Upper lobe of right lung (tissue), 1 donor: ENCODE results near the gene APOL4. TPM values are rescaled to one million over a fixed set of nuclear protein-coding genes. Genes with fewer than 3 reads are reported as not detected.
"Not testable (repeated sequence)": the region's sequence is repeated elsewhere in the genome, so short reads cannot be mapped to it uniquely, and the experiment has no call there.

Experiments
- ATAC-seq: fragments of 200-7000 bp; cut with Tn5 transposase; one replicate; pipeline ENCODE4 v1.9.1; 2020; ENCODE audit warnings: mild to moderate bottlenecking, moderate library complexity
- DNase-seq: peaks from one replicate; pipeline ENCODE4 v3.0.0-alpha.2; 2020
- H3K27ac ChIP-seq: fragments of 200-600 bp; one replicate; pipeline ENCODE4 v1.8.0; 2022
- H3K27me3 ChIP-seq: fragments of 200-600 bp; one replicate; pipeline ENCODE4 v1.8.0; 2022; ENCODE audit warnings: mild to moderate bottlenecking
- H3K36me3 ChIP-seq: fragments of 200-600 bp; one replicate; pipeline ENCODE4 v1.8.0; 2022
- H3K4me1 ChIP-seq: fragments of 200-600 bp; one replicate; pipeline ENCODE4 v1.8.0; 2022
- H3K4me3 ChIP-seq: fragments of 200-600 bp; one replicate; pipeline ENCODE4 v1.8.0; 2022; ENCODE audit warnings: mild to moderate bottlenecking
- H3K9me3 ChIP-seq: fragments of 200-600 bp; one replicate; pipeline ENCODE4 v1.8.0; 2022
- intact Hi-C: fragments of 100-400 bp; cut with DNase I; formaldehyde crosslinking; loops from one replicate; pipeline ENCODE4 v1.11.0; 2022
- long read RNA-seq: library from polyadenylated mRNA; unstranded; transcript quantifications from one replicate; pipeline ENCODE4 v2.0.0, GENCODE V29; 2021
- total RNA-seq: library from RNA; stranded (reverse); fragmentation: NEBNext Ultra II Directional; extraction: Animal tissue kit (Norgen Biotek cat#: 25700); gene quantifications from one replicate; pipeline ENCODE4 v1.2.1, GENCODE V29; 2021
- TF ChIP-seq, protein P1 (sequence below): fragments of 200-600 bp; IDR thresholded peaks from one replicate; pipeline ENCODE4 v1.8.0; 2022; ENCODE audit warnings: antibody characterized with exemption
- donor health status: DM: no; HTN: yes; CAD: no; lungs with severe emphysema.

The APOL4 gene
- 14.3 TPM for total RNA-seq
- long read RNA-seq, partial matches to known transcripts = 22 of 26 reads
- long read RNA-seq, other reads (novel, unspliced or antisense) = 4 of 26 reads

DNA sequence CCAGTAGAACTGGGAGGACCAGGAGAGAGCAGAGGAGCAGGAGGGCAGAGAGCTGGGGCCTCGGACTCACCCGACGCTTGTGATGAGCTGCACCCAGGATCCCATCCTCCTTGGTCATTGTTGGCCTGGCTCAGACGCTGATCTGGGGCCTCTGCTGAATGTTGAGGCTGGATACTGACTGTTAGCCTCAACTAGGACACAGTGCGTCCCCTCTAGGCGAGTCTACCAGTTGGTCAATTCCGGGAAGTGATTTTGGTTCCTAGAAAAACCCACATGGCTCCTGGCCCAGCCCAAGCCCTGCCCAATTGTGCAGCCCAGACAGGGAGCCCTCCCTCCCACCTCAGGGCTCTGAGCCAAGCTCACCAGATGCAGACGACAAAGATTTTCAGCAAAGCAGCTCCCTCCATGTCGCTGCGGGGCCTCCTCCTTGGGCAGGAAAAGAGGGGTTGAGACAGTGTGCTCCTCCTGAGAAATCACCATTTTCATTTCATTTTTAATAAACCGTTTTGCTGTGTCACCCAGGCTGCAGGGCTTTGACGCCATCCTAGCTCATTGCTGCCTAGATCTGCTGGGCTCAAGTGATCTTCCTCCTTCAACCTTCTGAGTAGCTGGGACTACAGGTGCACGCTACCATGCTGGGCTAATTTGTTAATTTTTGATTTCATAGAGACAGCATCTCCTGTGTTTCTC lies at the start of gene APOL4:
TSS of gene APOL4 (minus strand) at position 180 of the 690 bp plus-strand sequence. CDS start at position 105, 75 bp downstream.
- H3K4me3 ChIP-seq = peak within 1 kb of the TSS; percentile 36

DNA sequence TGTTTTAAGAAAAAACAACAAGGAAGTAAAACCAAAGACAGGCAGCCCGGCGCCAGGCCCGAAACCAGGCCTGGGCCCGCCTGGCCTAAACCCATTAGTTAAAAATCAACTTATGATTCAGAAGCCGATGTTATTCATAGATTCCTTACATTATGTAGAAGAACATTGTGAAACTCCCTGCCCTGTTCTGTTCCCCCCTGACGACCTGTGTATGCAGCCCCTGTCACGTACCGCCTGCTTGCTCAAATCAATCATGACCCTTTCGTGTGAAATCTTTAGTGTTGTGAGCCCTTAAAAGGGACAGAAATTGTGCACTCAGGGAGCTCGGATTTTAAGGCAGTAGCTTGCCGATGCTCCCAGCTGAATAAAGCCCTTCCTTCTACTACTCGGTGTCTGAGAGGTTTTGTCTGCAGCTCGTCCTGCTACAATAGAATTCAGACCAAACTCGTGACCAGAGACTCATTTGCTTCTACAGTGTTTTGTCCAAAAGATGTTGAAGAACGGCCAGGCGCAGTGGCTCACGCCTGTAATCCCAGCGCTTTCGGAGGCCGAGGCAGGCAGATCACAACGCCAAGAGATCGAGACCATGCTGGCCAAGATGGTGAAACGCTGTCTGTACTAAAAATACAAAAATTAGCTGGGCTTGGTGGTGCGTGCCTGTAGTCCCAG lies 48.8 kb upstream of the APOL4 start:
- peaks cover 26% of the 10 kb centered on the region for H3K4me1 ChIP-seq
- H3K9me3 ChIP-seq, H3K27ac ChIP-seq, DNase-seq, intact Hi-C loops, H3K36me3 ChIP-seq, ATAC-seq, H3K27me3 ChIP-seq, H3K4me3 ChIP-seq: not testable (repeated sequence)

More for the DNA sequence above, at the start of gene APOL4:
- TF ChIP-seq, protein P1, sequence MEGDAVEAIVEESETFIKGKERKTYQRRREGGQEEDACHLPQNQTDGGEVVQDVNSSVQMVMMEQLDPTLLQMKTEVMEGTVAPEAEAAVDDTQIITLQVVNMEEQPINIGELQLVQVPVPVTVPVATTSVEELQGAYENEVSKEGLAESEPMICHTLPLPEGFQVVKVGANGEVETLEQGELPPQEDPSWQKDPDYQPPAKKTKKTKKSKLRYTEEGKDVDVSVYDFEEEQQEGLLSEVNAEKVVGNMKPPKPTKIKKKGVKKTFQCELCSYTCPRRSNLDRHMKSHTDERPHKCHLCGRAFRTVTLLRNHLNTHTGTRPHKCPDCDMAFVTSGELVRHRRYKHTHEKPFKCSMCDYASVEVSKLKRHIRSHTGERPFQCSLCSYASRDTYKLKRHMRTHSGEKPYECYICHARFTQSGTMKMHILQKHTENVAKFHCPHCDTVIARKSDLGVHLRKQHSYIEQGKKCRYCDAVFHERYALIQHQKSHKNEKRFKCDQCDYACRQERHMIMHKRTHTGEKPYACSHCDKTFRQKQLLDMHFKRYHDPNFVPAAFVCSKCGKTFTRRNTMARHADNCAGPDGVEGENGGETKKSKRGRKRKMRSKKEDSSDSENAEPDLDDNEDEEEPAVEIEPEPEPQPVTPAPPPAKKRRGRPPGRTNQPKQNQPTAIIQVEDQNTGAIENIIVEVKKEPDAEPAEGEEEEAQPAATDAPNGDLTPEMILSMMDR = no peak
- Histone ChIP-seq H3K27ac (peak within 1 kb of the TSS; percentile 60), H3K27me3 (no peaks in the 10 kb centered on the region), H3K36me3 (no peaks in the 10 kb centered on the region), H3K4me1 (peaks cover 27% of the 10 kb centered on the region), H3K9me3 (no peaks in the 10 kb centered on the region)
- intact Hi-C loops = no loop called here
- ATAC-seq = peak; percentile 85
- DNase-seq = peak; percentile 81

GRCh38 chr22:36249160-36249559 lies 47.6 kb upstream of the APOL4 start:
- H3K27me3 ChIP-seq = no peaks in the 10 kb centered on the region
- H3K4me3 ChIP-seq = no peak overlapping the region
- no peak overlapping the region for H3K27ac ChIP-seq
- ATAC-seq = no peak
- TF ChIP-seq, protein P1 = no peak
- no peaks in the 10 kb centered on the region for H3K36me3 ChIP-seq
- H3K4me1 ChIP-seq = peaks cover 14% of the 10 kb centered on the region
- no peak for DNase-seq
- no peaks in the 10 kb centered on the region for H3K9me3 ChIP-seq
- intact Hi-C loops = no loop called here

DNA sequence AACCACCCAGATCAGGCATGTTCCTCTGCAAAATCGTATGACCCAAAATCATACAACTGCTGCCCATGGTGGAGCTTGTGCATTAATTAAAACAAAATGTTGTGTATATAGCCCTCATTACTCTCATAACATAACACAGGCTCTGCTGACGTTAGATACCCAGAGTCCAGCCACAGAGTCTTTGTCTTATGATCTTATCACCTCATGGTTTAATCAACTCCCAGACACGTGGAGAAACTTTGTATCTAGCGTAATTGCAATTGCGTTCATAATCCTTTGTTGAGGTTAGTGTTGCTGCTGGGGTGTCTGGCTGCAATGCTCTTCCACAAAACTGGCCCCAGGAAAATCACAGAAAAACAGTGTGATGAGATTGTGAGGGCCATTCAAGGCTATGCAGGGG lies 46.3 kb upstream of the APOL4 start:
- Histone ChIP-seq H3K27me3 (no peaks in the 10 kb centered on the region), H3K4me3 (no peak overlapping the region), H3K4me1 (peaks cover 5% of the 10 kb centered on the region), H3K36me3 (no peaks in the 10 kb centered on the region), H3K9me3 (no peaks in the 10 kb centered on the region), H3K27ac (no peak overlapping the region)
- TF ChIP-seq, protein P1 = no peak
- intact Hi-C loops = no loop called here
- DNase-seq (no peak), ATAC-seq (no peak)

DNA sequence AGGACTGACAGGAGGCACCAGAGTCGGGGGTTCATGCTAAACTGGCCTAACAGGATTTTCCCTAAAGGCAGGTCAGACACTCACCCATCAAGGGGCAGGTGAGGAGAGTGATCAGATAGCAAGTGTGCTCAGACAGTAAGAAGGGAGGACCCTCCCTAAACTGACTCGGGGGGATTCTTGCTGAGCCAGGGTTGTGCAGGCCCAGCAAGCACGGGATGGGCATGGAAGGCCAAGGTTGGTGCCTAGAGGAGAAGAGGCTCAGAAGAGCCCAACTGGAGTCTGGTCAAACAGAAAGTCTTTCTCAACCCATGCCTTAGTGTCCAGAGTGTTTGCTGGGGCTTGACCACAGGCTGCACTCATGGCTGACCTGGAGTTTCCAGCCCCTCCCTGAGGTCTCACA lies 45.1 kb upstream of the APOL4 start:
- TF ChIP-seq, protein P1 = no peak
- intact Hi-C loops = no loop called here
- ATAC-seq = no peak

DNA sequence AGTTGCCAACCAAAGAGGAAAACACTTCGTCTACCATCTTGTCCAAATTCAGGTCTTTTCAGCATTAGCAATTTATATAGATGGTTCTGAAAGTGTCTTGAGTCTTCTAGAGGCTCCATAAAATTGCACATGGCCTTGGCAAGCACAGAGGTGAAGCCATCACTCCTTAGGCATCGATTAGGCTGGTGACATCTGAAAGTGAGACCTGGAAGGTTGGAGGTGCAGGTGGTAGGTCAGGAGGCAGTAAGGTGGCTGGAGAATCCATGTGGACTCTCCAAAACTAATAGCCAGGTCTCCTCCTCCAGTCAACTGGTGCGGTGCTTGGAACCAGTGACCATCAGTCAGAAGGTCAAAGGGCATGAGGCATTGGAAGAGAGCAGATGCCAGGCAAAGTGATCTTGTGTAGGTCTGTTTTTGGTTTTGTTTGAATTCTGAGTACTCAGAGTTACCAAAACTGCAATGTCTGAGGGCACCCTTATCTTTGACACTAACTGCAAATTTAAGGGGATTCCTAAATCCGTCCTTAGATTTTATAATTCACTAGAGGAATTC lies 44.3 kb upstream of the APOL4 start:
- no peak for DNase-seq
- Histone ChIP-seq H3K4me3 (no peak overlapping the region), H3K27ac (no peak overlapping the region), H3K27me3 (no peaks in the 10 kb centered on the region), H3K4me1 (no peaks in the 10 kb centered on the region), H3K36me3 (no peaks in the 10 kb centered on the region), H3K9me3 (no peaks in the 10 kb centered on the region)
- no peak for ATAC-seq
- intact Hi-C loops = no loop called here
- TF ChIP-seq, protein P1 = no peak

More for the DNA sequence above, 45.1 kb upstream of the APOL4 start:
- no peak overlapping the region for H3K4me3 ChIP-seq
- no peaks in the 10 kb centered on the region for H3K36me3 ChIP-seq
- no peaks in the 10 kb centered on the region for H3K4me1 ChIP-seq
- no peaks in the 10 kb centered on the region for H3K27me3 ChIP-seq
- H3K27ac ChIP-seq = no peak overlapping the region
- no peaks in the 10 kb centered on the region for H3K9me3 ChIP-seq
- DNase-seq = no peak
